Measurements from ENCODE around the gene GDA.

DNA sequence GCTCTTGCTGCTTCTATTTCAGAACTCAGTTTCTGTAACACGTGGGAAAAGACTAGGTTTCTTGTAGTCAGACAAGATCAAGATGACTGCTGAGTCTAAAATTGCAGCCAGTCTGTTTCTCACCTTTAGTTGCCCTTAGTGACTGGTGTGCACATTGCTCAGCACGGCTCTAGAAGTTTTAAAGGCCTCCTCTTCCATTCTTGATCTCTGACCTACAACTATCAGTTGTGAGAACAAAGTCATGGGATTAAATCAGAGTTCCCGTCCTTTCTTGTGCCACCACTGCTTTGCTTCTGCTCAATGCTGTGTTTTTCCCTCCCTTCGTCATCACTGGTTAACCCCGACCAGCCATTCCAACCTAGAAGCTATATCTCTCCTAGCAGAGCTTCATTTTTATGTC, 52.8 kb downstream of the GDA start:
- TF ChIP-seq, protein P1, sequence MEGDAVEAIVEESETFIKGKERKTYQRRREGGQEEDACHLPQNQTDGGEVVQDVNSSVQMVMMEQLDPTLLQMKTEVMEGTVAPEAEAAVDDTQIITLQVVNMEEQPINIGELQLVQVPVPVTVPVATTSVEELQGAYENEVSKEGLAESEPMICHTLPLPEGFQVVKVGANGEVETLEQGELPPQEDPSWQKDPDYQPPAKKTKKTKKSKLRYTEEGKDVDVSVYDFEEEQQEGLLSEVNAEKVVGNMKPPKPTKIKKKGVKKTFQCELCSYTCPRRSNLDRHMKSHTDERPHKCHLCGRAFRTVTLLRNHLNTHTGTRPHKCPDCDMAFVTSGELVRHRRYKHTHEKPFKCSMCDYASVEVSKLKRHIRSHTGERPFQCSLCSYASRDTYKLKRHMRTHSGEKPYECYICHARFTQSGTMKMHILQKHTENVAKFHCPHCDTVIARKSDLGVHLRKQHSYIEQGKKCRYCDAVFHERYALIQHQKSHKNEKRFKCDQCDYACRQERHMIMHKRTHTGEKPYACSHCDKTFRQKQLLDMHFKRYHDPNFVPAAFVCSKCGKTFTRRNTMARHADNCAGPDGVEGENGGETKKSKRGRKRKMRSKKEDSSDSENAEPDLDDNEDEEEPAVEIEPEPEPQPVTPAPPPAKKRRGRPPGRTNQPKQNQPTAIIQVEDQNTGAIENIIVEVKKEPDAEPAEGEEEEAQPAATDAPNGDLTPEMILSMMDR (IDR thresholded peaks at IDR 0.05): no peak
- TF ChIP-seq POLR2A (IDR thresholded peaks at IDR 0.05): no peak
